ENCODE measurements around the gene JOSD2. TPM values are rescaled to one million over a fixed set of nuclear protein-coding genes. Genes with fewer than 3 reads are reported as not detected.

The JOSD2 gene
- total and polyA plus RNA-seq, 2 donors (not counting 1 experiment from before 2014, with no cell fraction given) = 25.0 to 32.8 TPM

- H3K36me3 ChIP-seq (replicated peaks in 1 of 2; ENCODE audit: control extremely low read depth in 1 of 2, control insufficient read depth in 1 of 2, extremely low read depth in 1 of 2, insufficient read depth in 2 of 2, low read length in 1 of 2) = no peaks in the 10 kb centered on the region
- H3K27me3 ChIP-seq (replicated peaks in 1 of 4; ENCODE audit: control extremely low read depth in 1 of 4, control insufficient read depth in 3 of 4, insufficient read depth in 4 of 4, low read length in 3 of 4) = no peaks in the 10 kb centered on the region
- peaks cover 21 to 26% of the 10 kb centered on the region in 2 donors for H3K4me1 ChIP-seq (ENCODE audit: control insufficient read depth in 2 of 2, insufficient read depth in 2 of 2, low read length in 2 of 2)
- CTCF ChIA-PET = interaction anchor here (0.9 to 1.2 kb wide), 2 partner anchors 89 to 110 kb away, joined by 4 to 5 read pairs; no protein-coding TSS in a partner anchor
- no peaks in the 10 kb centered on the region for H3K79me2 ChIP-seq (ENCODE audit: control insufficient read depth, insufficient read depth, low read length)
- no peak overlapping the region for H3K4me3 ChIP-seq (ENCODE audit: control extremely low read depth in 1 of 5, extremely low read depth in 1 of 5, insufficient read depth in 1 of 5, low read depth in 2 of 5, low read length in 4 of 5)
- ATAC-seq (ENCODE audit: low read depth) = no peak
- H3K9me3 ChIP-seq (ENCODE audit: control extremely low read depth in 1 of 3, control insufficient read depth in 2 of 3, insufficient read depth in 1 of 3, low read length in 2 of 3) = no peaks in the 10 kb centered on the region
- H4K20me1 ChIP-seq (ENCODE audit: control insufficient read depth, insufficient read depth, low read length, poor library complexity, severe bottlenecking) = no peaks in the 10 kb centered on the region
- POLR2A ChIA-PET = interaction anchor here (0.5 to 0.7 kb wide), 2 partner anchors 41 to 148 kb away, joined by 4 to 5 read pairs; no protein-coding TSS in a partner anchor
- Mint-ChIP-seq H3K4me1 (peaks cover 18% of the 10 kb centered on the region), H3K27me3 (no peaks in the 10 kb centered on the region), H3K9me3 (ENCODE audit: insufficient read depth) (no peaks in the 10 kb centered on the region), H3K4me3 (no peak overlapping the region), H3K27ac (no peak overlapping the region)
- no peak overlapping the region for H2AFZ ChIP-seq (ENCODE audit: insufficient read depth, low read depth, low read length, poor library complexity, severe bottlenecking)
- H3K4me2 ChIP-seq (replicated peaks; ENCODE audit: low read depth, low read length, poor library complexity, severe bottlenecking) = no peak overlapping the region
- TF ChIP-seq, protein P1, sequence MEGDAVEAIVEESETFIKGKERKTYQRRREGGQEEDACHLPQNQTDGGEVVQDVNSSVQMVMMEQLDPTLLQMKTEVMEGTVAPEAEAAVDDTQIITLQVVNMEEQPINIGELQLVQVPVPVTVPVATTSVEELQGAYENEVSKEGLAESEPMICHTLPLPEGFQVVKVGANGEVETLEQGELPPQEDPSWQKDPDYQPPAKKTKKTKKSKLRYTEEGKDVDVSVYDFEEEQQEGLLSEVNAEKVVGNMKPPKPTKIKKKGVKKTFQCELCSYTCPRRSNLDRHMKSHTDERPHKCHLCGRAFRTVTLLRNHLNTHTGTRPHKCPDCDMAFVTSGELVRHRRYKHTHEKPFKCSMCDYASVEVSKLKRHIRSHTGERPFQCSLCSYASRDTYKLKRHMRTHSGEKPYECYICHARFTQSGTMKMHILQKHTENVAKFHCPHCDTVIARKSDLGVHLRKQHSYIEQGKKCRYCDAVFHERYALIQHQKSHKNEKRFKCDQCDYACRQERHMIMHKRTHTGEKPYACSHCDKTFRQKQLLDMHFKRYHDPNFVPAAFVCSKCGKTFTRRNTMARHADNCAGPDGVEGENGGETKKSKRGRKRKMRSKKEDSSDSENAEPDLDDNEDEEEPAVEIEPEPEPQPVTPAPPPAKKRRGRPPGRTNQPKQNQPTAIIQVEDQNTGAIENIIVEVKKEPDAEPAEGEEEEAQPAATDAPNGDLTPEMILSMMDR (IDR thresholded peaks at IDR 0.05) = no peak
- no peak for TF ChIP-seq EZH2 (IDR thresholded peaks at IDR 0.05; ENCODE audit: borderline replicate concordance, insufficient read depth, low read depth, low read length, poor library complexity, severe bottlenecking)
- 94% methylated on average over 4 of the region's 5 CpGs for WGBS (ENCODE audit: insufficient coverage)
- H3K27ac ChIP-seq (ENCODE audit: low read length in 2 of 2) = no peak overlapping the region
- intact Hi-C loops (cut with micrococcal nuclease) = no loop called here
- H3K9ac ChIP-seq (ENCODE audit: low read length) = no peak overlapping the region
- no peak for DNase-seq
These were observed 53.7 kb downstream of the JOSD2 start for GRCh38 chr19:50457300-50457699.

Other genes starting within 250 kb of the JOSD2 start
- 23.0 and 24.4 TPM in 2 replicates for gene KCNC3, start 181.8 kb downstream of the JOSD2 start, total RNA-seq
- gene KCNC3, start 181.8 kb downstream of the JOSD2 start, polyA plus RNA-seq = 7.5 and 12.3 TPM in 2 replicates
- gene NAPSA, start 145.6 kb downstream of the JOSD2 start, total RNA-seq = 3.5 and 4.7 TPM in 2 replicates
- gene NAPSA, start 145.6 kb downstream of the JOSD2 start, polyA plus RNA-seq = 3.7 and 4.0 TPM in 2 replicates
- 116 and 118 TPM in 2 replicates for gene NR1H2, start 134.7 kb downstream of the JOSD2 start, total RNA-seq
- gene NR1H2, start 134.7 kb downstream of the JOSD2 start, polyA plus RNA-seq = 164 and 359 TPM in 2 replicates
- 43.6 and 52.4 TPM in 2 replicates for gene POLD1, start 126.8 kb downstream of the JOSD2 start, total RNA-seq
- gene POLD1, start 126.8 kb downstream of the JOSD2 start, polyA plus RNA-seq = 62.3 and 65.2 TPM in 2 replicates
- gene SPIB, start 92.3 kb downstream of the JOSD2 start, total RNA-seq = 205 and 211 TPM in 2 replicates
- gene SPIB, start 92.3 kb downstream of the JOSD2 start, polyA plus RNA-seq = 114 and 183 TPM in 2 replicates
- 1.1 and 1.3 TPM in 2 replicates for gene MYBPC2, start 78.3 kb downstream of the JOSD2 start, total RNA-seq
- 1.7 and 2.2 TPM in 2 replicates for gene MYBPC2, start 78.3 kb downstream of the JOSD2 start, polyA plus RNA-seq
- 81.1 and 88.1 TPM in 2 replicates for gene EMC10, start 34.7 kb downstream of the JOSD2 start, total RNA-seq
- 51.1 and 54.4 TPM in 2 replicates for gene EMC10, start 34.7 kb downstream of the JOSD2 start, polyA plus RNA-seq
- gene GARIN5A, start 34.3 kb downstream of the JOSD2 start, total RNA-seq = 0.34 and 0.58 TPM in 2 replicates
- 0.22 and 0.37 TPM in 2 replicates for gene GARIN5A, start 34.3 kb downstream of the JOSD2 start, polyA plus RNA-seq
- gene ASPDH, start 2.7 kb upstream of the JOSD2 start, total RNA-seq = not detected in 2 replicates
- not detected in 2 replicates for gene ASPDH, start 2.7 kb upstream of the JOSD2 start, polyA plus RNA-seq
- not detected in 2 replicates for gene LRRC4B, start 57.2 kb upstream of the JOSD2 start, total RNA-seq
- gene LRRC4B, start 57.2 kb upstream of the JOSD2 start, polyA plus RNA-seq = 0.03 TPM in 1 of 2 replicates, not detected in the other
- gene SYT3, start 128.7 kb upstream of the JOSD2 start, total RNA-seq = 0.17 and 0.39 TPM in 2 replicates
- gene SYT3, start 128.7 kb upstream of the JOSD2 start, polyA plus RNA-seq = 0.09 TPM in 1 of 2 replicates, not detected in the other
- not detected in 2 replicates for gene C19orf81, start 138.3 kb upstream of the JOSD2 start, total RNA-seq
- 0.37 TPM in 1 of 2 replicates, not detected in the other for gene C19orf81, start 138.3 kb upstream of the JOSD2 start, polyA plus RNA-seq
- gene SHANK1, start 208.6 kb upstream of the JOSD2 start, total RNA-seq = not detected in 2 replicates
- gene SHANK1, start 208.6 kb upstream of the JOSD2 start, polyA plus RNA-seq = 0.03 TPM in 1 of 2 replicates, not detected in the other
- gene CLEC11A, start 212.2 kb upstream of the JOSD2 start, total RNA-seq = 0.34 and 0.52 TPM in 2 replicates
- gene CLEC11A, start 212.2 kb upstream of the JOSD2 start, polyA plus RNA-seq = 1.6 and 2.8 TPM in 2 replicates